Ectodermal cell (in vitro differentiated cells): Measurements from ENCODE around the gene NOP53.

ENCODE experiments used
- H3K27ac ChIP-seq: 2 replicates; pipeline ENCODE4 v1.7.0; 2013; ENCODE audit warnings: mild to moderate bottlenecking, low read depth, low read length; ENCODE audit not compliant: insufficient read depth, poor library complexity, severe bottlenecking
- H3K27me3 ChIP-seq: 2 replicates; pipeline ENCODE4 v1.7.0; 2013; ENCODE audit warnings: mild to moderate bottlenecking, low read length; ENCODE audit not compliant: insufficient read depth, control insufficient read depth, poor library complexity, severe bottlenecking
- H3K36me3 ChIP-seq: one replicate; pipeline ENCODE4 v1.7.0; 2013; ENCODE audit warnings: low read length; ENCODE audit not compliant: control insufficient read depth, insufficient read depth
- H3K4me1 ChIP-seq: one replicate; pipeline ENCODE4 v1.7.0; 2013; ENCODE audit warnings: low read length; ENCODE audit not compliant: control insufficient read depth, insufficient read depth
- H3K4me3 ChIP-seq: 2 replicates; pipeline ENCODE4 v1.7.0; 2013; ENCODE audit warnings: low read depth, low read length, control low read depth; ENCODE audit not compliant: insufficient read depth
- H3K9me3 ChIP-seq: 2 replicates; pipeline ENCODE4 v1.7.0; 2013; ENCODE audit warnings: mild to moderate bottlenecking, low read length, moderate library complexity; ENCODE audit not compliant: control insufficient read depth
- WGBS, 2 experiments: methylation state at CpG; one replicate each; pipeline ENCODE4 v1.1.7; 2013; ENCODE audit warnings: missing lambda C conversion rate in 2 of 2; 5-methylcytosine and 5-hydroxymethylcytosine counted together

The NOP53 gene

GRCh38 chr19:47754206-47755064 lies 9.1 kb downstream of the NOP53 start:
- Histone ChIP-seq H3K27ac (no peak overlapping the region), H3K4me1 (no peaks in the 10 kb centered on the region), H3K4me3 (no peak overlapping the region), H3K27me3 (no peaks in the 10 kb centered on the region), H3K9me3 (no peaks in the 10 kb centered on the region), H3K36me3 (peaks cover 85% of the 10 kb centered on the region)
- WGBS, 2 experiments: 96 to 97% methylated on average over 36 to 37 of the region's 37 CpGs

DNA sequence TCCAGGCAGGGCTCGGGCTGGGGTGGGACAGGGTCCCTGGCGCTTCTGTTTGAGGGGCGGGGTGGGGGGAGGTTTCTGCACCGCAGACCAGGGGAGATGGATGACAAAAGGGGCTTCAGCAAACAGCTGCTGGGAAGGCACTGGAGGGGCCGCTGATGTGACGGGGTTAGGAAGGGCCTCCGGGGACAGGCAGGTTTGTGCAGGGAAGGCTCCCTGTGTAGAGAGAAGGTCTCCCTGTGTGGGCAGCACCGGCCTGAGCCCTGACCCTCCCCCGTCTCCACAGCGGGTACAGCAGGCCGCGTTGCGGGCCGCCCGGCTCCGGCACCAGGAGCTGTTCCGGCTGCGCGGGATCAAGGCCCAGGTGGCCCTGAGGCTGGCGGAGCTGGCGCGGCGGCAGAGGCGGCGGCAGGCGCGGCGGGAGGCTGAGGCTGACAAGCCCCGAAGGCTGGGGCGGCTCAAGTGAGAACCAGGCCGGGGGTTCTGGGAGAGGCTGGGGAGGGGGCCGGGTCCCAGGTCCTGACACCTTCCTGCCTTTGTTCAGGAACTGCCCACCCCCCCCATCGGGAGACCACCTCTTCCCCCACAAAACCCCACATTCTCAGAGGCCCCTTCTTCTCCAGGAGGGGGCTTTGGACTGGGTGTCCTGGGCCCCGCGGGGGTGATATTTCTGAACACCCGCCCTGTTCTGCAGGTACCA lies 9.9 kb downstream of the NOP53 start:
- H3K36me3 ChIP-seq: peaks cover 77% of the 10 kb centered on the region
- H3K27ac ChIP-seq: no peak overlapping the region
- H3K4me3 ChIP-seq: no peak overlapping the region
- 91 to 92% methylated on average over 36 of the region's 36 CpGs for WGBS, 2 experiments
- H3K4me1 ChIP-seq: no peaks in the 10 kb centered on the region
- H3K9me3 ChIP-seq: no peaks in the 10 kb centered on the region
- H3K27me3 ChIP-seq: no peaks in the 10 kb centered on the region

DNA sequence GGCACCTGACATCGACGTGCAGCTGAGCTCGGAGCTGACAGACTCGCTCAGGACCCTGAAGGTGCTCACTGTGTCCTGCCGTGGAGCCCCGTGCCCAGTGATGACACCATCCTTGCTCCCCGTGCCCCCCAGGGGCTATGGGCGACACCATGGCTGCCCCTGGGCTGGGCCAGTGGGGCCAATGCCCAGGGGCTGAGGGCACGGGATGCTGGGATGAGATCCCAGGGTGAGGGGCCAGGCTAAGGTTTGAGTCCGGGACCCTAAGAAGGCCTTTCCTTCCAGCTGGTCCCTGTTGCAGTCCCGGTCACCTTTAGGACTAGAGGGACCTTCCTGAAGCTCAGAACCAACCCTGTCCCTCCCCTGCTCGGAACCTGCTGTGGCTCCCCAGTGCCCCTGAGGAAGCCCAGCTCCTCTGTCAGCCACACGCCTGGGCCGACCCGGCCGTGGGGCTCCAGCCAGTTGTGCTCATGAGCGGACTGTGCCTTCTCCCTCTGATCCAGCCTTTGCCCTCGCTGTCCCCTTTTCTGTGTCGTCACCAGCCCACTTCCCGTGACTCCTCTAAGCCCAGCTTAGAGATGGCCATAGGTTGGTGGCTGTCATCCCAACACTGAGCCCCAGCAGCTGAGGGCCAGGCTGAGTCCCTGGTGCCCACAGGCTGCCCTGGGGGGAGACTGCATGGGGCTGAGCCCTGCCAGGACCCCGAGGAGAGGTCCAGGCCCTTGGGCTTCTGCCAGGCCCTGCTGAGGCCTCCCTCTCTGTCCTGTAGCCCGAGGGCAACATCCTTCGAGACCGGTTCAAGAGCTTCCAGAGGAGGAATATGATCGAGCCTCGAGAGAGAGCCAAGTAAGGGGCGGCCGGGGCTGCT lies 10.6 kb downstream of the NOP53 start:
- no peak overlapping the region for H3K27ac ChIP-seq
- H3K4me1 ChIP-seq: no peaks in the 10 kb centered on the region
- H3K4me3 ChIP-seq: no peak overlapping the region
- peaks cover 69% of the 10 kb centered on the region for H3K36me3 ChIP-seq
- H3K9me3 ChIP-seq: no peaks in the 10 kb centered on the region
- WGBS, 2 experiments: 94 to 96% methylated on average over 28 of the region's 28 CpGs
- no peaks in the 10 kb centered on the region for H3K27me3 ChIP-seq

DNA sequence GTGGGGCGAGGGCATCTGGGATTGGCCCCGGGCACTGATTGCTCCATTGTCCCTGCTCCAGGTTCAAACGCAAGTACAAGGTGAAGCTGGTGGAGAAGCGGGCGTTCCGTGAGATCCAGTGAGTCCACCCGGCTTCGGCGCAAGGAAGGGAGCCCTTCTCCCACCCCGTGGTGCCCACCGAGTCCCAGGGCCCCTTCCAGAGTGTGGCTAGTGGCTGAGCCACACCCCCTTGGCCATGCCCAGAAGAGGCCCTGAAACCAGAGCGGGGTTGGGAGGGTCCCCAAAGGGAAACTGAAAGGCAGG lies 11.2 kb downstream of the NOP53 start:
- Histone ChIP-seq H3K27ac (no peak overlapping the region), H3K9me3 (no peaks in the 10 kb centered on the region), H3K4me1 (no peaks in the 10 kb centered on the region), H3K27me3 (no peaks in the 10 kb centered on the region), H3K4me3 (no peak overlapping the region), H3K36me3 (peaks cover 63% of the 10 kb centered on the region)
- 96 to 97% methylated on average over 12 of the region's 12 CpGs for WGBS, 2 experiments

GRCh38 chr19:47756953-47757608 lies 11.7 kb downstream of the NOP53 start:
- Histone ChIP-seq H3K36me3 (peaks cover 60% of the 10 kb centered on the region), H3K4me1 (no peaks in the 10 kb centered on the region), H3K27ac (no peak overlapping the region), H3K4me3 (no peak overlapping the region), H3K9me3 (no peaks in the 10 kb centered on the region), H3K27me3 (no peaks in the 10 kb centered on the region)
- WGBS, 2 experiments: 95 to 96% methylated on average over 22 of the region's 22 CpGs

- WGBS, 2 experiments: 93 to 95% methylated on average over 13 of the region's 14 CpGs
- Histone ChIP-seq H3K36me3 (peaks cover 54% of the 10 kb centered on the region), H3K27ac (no peak overlapping the region), H3K4me1 (no peaks in the 10 kb centered on the region), H3K27me3 (no peaks in the 10 kb centered on the region), H3K9me3 (no peaks in the 10 kb centered on the region), H3K4me3 (no peak overlapping the region)
Observed at GRCh38 chr19:47757617-47758442, 12.5 kb downstream of the NOP53 start.

DNA sequence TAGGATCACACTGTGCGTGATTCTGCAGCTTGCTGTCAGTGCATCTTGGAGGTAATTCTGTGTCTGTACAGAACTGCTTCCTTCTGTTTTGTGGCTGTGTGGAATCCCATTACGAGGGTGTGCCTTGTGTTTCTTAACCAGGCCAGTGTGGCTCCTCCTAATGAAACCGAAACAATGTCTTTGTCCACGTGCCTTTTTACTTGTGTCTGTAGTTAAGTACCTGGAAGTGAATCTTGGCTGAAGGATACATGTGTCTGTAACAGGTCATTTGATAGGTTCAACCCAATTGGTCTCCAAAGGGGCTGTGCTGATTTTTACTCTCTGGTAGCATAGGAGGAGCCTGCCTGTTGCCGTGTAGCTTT lies 13.1 kb downstream of the NOP53 start:
- H3K27me3 ChIP-seq: no peaks in the 10 kb centered on the region
- H3K4me3 ChIP-seq: no peak overlapping the region
- no peak overlapping the region for H3K27ac ChIP-seq
- H3K9me3 ChIP-seq: no peaks in the 10 kb centered on the region
- no peaks in the 10 kb centered on the region for H3K4me1 ChIP-seq
- H3K36me3 ChIP-seq: peaks cover 48% of the 10 kb centered on the region
- 97% methylated on average over 5 of the region's 5 CpGs for WGBS, 2 experiments

- no peaks in the 10 kb centered on the region for H3K4me1 ChIP-seq
- H3K9me3 ChIP-seq: no peaks in the 10 kb centered on the region
- H3K36me3 ChIP-seq: peaks cover 34% of the 10 kb centered on the region
- WGBS, 2 experiments: 76 to 78% methylated on average over 5 of the region's 5 CpGs
- H3K27ac ChIP-seq: no peak overlapping the region
- H3K4me3 ChIP-seq: no peak overlapping the region
- H3K27me3 ChIP-seq: no peaks in the 10 kb centered on the region
Observed at GRCh38 chr19:47760632-47760999, 15.3 kb downstream of the NOP53 start.

DNA sequence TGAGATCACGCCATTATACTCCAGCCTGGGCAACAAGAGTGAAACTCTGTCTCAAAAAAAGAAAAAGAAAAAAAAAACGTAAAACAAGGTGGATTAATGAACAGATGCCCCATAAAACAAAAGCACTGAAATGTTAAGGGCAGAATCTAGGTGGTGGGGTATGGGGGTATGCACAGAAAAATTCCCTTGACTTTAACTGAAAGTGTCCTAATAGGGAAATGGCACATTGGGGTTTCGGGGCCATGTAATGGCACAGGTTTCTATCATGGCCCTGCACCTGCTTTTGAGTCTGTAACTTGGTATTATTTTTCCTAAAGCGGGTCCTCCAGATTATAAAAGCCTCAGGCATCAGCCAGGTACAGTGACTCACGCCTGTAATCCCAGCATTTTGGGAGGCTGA lies 16.2 kb downstream of the NOP53 start:
- peaks cover 26% of the 10 kb centered on the region for H3K36me3 ChIP-seq
- H3K4me3 ChIP-seq: no peak overlapping the region
- no peaks in the 10 kb centered on the region for H3K9me3 ChIP-seq
- peaks cover 3% of the 10 kb centered on the region for H3K4me1 ChIP-seq
- no peak overlapping the region for H3K27ac ChIP-seq
- 69 to 70% methylated on average over 5 of the region's 5 CpGs for WGBS, 2 experiments
- H3K27me3 ChIP-seq: no peaks in the 10 kb centered on the region
